HepG2 (cell line): Measurements from ENCODE around the gene CXXC5. TPM values are rescaled to one million over a fixed set of nuclear protein-coding genes. Genes with fewer than 3 reads are reported as not detected.

Experiments
- ATAC-seq: fragments of 200-7000 bp; cut with Tn5 transposase; 3 replicates; pipeline ENCODE4 v1.9.1; 2020; ENCODE audit warnings: mild to moderate bottlenecking, moderate library complexity
- BruUV-seq: library from RNA; stranded (reverse); fragments of 400-500 nt; replicated peaks from 2 replicates; lab custom pipeline; 2021; lab: Mats Ljungman, UMichigan
- CTCF ChIA-PET: fragments of 300-600 bp; formaldehyde crosslinking; extraction: SDS; loops from one replicate; lab custom pipeline; 2021; ENCODE audit warnings: low total read pairs, inconsistent platforms, low intra/inter-chr PET ratio; lab: Yijun Ruan, JAX
- POLR2A ChIA-PET: fragments of 350-600 bp; sonication (Branson Sonifier 250); formaldehyde crosslinking; loops from one replicate; lab custom pipeline; 2020; ENCODE audit warnings: antibody characterized with exemption, inconsistent platforms; lab: Yijun Ruan, JAX
- DNase-seq: peaks from one replicate; pipeline ENCODE4 v3.0.0-alpha.2; 2015; ENCODE audit warnings: low spot score
- FAIRE-seq: peaks from 3 replicates; lab custom pipeline; 2011; peaks lifted over from hg19 to GRCh38; lab: Jason Lieb, UNC
- H2AFZ ChIP-seq: one replicate; pipeline ENCODE4 v1.6.1; 2011; ENCODE audit warnings: low read length, inconsistent platforms
- H3K27ac ChIP-seq: fragments of 300-600 bp; 3 replicates; pipeline ENCODE4 v1.8.0; 2011; ENCODE audit warnings: mixed run types, mild to moderate bottlenecking, mixed read lengths, low read length, inconsistent platforms; ENCODE audit not compliant: insufficient read depth; ENCODE audit errors: extremely low read length
- H3K27me3 ChIP-seq, 2 experiments: fragments of 200-600 bp in 1 of 2; 2 replicates in 1 of 2; 3 replicates in 1 of 2; pipeline versions ENCODE4 v1.6.0 to v1.8.0; 2011; ENCODE audit warnings: low read length in 2 of 2, mild to moderate bottlenecking in 2 of 2, moderate library complexity in 2 of 2, inconsistent platforms in 1 of 2; ENCODE audit not compliant: insufficient read depth in 2 of 2, control insufficient read depth in 1 of 2
- H3K36me3 ChIP-seq, 2 experiments: fragments of 200-600 bp in 1 of 2; replicated peaks in 1 of 2; 2 replicates in 1 of 2; 3 replicates in 1 of 2; pipeline versions ENCODE4 v1.5.1 to v1.8.0; 2011; ENCODE audit warnings: low read length in 2 of 2, inconsistent platforms in 1 of 2; ENCODE audit not compliant: insufficient read depth in 2 of 2, control insufficient read depth in 1 of 2
- H3K4me1 ChIP-seq: 2 replicates; pipeline ENCODE4 v1.5.1; 2012; ENCODE audit warnings: low read length, inconsistent platforms; ENCODE audit not compliant: insufficient read depth
- H3K4me2 ChIP-seq: 2 replicates; pipeline ENCODE4 v1.6.0; 2011; ENCODE audit warnings: low read depth, low read length, inconsistent platforms
- H3K4me3 ChIP-seq, 3 experiments: fragments of 200-600 bp in 1 of 3; sonication (generic), shearing (Covaris generic) in 1 of 3; replicated peaks in 1 of 3; 2 replicates each; pipeline ENCODE4 v1.5.1; 2011 to 2016; ENCODE audit warnings: low read length in 3 of 3, inconsistent platforms in 2 of 3, low read depth in 2 of 3, mild to moderate bottlenecking in 2 of 3, control low read depth in 1 of 3, mixed read lengths in 1 of 3; ENCODE audit not compliant: insufficient read depth in 1 of 3
- H3K79me2 ChIP-seq: one replicate; pipeline ENCODE4 v1.6.1; 2011; ENCODE audit warnings: low read length, inconsistent platforms; ENCODE audit not compliant: insufficient read depth
- H3K9ac ChIP-seq: 2 replicates; pipeline ENCODE4 v1.6.0; 2011; ENCODE audit warnings: mild to moderate bottlenecking, low read depth, low read length, inconsistent platforms; ENCODE audit not compliant: insufficient read depth
- H3K9me3 ChIP-seq: 2 replicates; pipeline ENCODE4 v1.5.1; 2012; ENCODE audit warnings: mild to moderate bottlenecking, low read length
- H4K20me1 ChIP-seq: 2 replicates; pipeline ENCODE4 v1.6.0; 2011; ENCODE audit warnings: inconsistent platforms, mild to moderate bottlenecking, low read length, moderate library complexity; ENCODE audit not compliant: insufficient read depth
- CCDC6 ChIP-seq: sonication (generic); formaldehyde crosslinking; IDR thresholded peaks from 2 replicates; pipeline ENCODE4 v1.8.1; 2022; ENCODE audit warnings: mild to moderate bottlenecking, missing genetic modification reagents, moderate library complexity
- FOXP4 ChIP-seq: sonication (generic); formaldehyde crosslinking; IDR thresholded peaks from 2 replicates; pipeline ENCODE4 v1.4.0; 2020; ENCODE audit warnings: missing genetic modification reagents
- GATA4 ChIP-seq: sonication (generic); IDR thresholded peaks from 2 replicates; pipeline ENCODE4 v1.6.1; 2016; ENCODE audit warnings: antibody characterized with exemption, low read depth, borderline replicate concordance
- GTF2F1 ChIP-seq: fragments of 150-350 bp; IDR thresholded peaks from 2 replicates; pipeline ENCODE4 v1.6.1; 2014; ENCODE audit warnings: low read length
- GZF1 ChIP-seq: sonication (generic); formaldehyde crosslinking; IDR thresholded peaks from 2 replicates; pipeline ENCODE4 v1.5.1; 2020; ENCODE audit warnings: mild to moderate bottlenecking, missing genetic modification reagents
- HNRNPUL1 ChIP-seq: fragments of 200-400 bp; formaldehyde crosslinking; IDR thresholded peaks from 2 replicates; pipeline ENCODE4 v1.6.1; 2017; ENCODE audit warnings: low read depth, mild to moderate bottlenecking, low read length, moderate library complexity
- IRX3 ChIP-seq: sonication (generic); formaldehyde crosslinking; IDR thresholded peaks from 2 replicates; pipeline ENCODE4 v1.8.1; 2023; ENCODE audit warnings: mild to moderate bottlenecking, low read depth, missing genetic modification reagents, borderline replicate concordance
- MATR3 ChIP-seq: sonication (generic); formaldehyde crosslinking; IDR thresholded peaks from 2 replicates; pipeline ENCODE4 v1.4.0; 2020; ENCODE audit warnings: missing genetic modification reagents
- NCOA1 ChIP-seq: sonication (generic); formaldehyde crosslinking; IDR thresholded peaks from 2 replicates; pipeline ENCODE4 v1.9.0; 2021; ENCODE audit warnings: missing genetic modification reagents
- NFIB ChIP-seq: sonication (generic); formaldehyde crosslinking; IDR thresholded peaks from 2 replicates; pipeline ENCODE4 v1.9.0; 2021; ENCODE audit warnings: missing genetic modification reagents, mild to moderate bottlenecking, borderline replicate concordance
- NR0B2 ChIP-seq: sonication (generic); formaldehyde crosslinking; IDR thresholded peaks from 2 replicates; pipeline ENCODE4 v1.4.0; 2020; ENCODE audit warnings: mild to moderate bottlenecking, missing genetic modification reagents
- PHF8 ChIP-seq: sonication (generic); formaldehyde crosslinking; IDR thresholded peaks from 2 replicates; pipeline ENCODE4 v1.5.0; 2020; ENCODE audit warnings: missing genetic modification reagents
- PLRG1 ChIP-seq: fragments of 450-650 bp; conservative IDR thresholded peaks from 2 replicates; pipeline ENCODE4 v1.6.1; 2016
- SMAD3 ChIP-seq: sonication (generic); formaldehyde crosslinking; IDR thresholded peaks from 2 replicates; pipeline ENCODE4 v1.4.0; 2020; ENCODE audit warnings: missing genetic modification reagents
- XBP1 ChIP-seq: sonication (generic); formaldehyde crosslinking; IDR thresholded peaks from 2 replicates; pipeline ENCODE4 v1.5.0; 2020; ENCODE audit warnings: missing genetic modification reagents
- ZNF124 ChIP-seq: sonication (generic); formaldehyde crosslinking; IDR thresholded peaks from 2 replicates; pipeline ENCODE4 v1.4.0; 2020; ENCODE audit warnings: missing genetic modification reagents
- ZNF251 ChIP-seq: sonication (generic); formaldehyde crosslinking; IDR thresholded peaks from 2 replicates; pipeline ENCODE4 v1.9.0; 2021; ENCODE audit warnings: mild to moderate bottlenecking, missing genetic modification reagents
- ZNF317 ChIP-seq: sonication (generic); formaldehyde crosslinking; IDR thresholded peaks from 2 replicates; pipeline ENCODE4 v1.5.0; 2020; ENCODE audit warnings: mild to moderate bottlenecking, missing genetic modification reagents
- ZNF704 ChIP-seq: sonication (generic); formaldehyde crosslinking; IDR thresholded peaks from 2 replicates; pipeline ENCODE4 v1.8.1; 2023; ENCODE audit warnings: mild to moderate bottlenecking, inconsistent platforms, moderate library complexity, missing genetic modification reagents, borderline replicate concordance
- ZNF720 ChIP-seq: sonication (generic); formaldehyde crosslinking; IDR thresholded peaks from 2 replicates; pipeline ENCODE4 v1.4.0; 2020; ENCODE audit warnings: missing genetic modification reagents
- ZSCAN20 ChIP-seq: sonication (generic); formaldehyde crosslinking; IDR thresholded peaks from 2 replicates; pipeline ENCODE4 v1.4.0; 2020; ENCODE audit warnings: missing genetic modification reagents, mild to moderate bottlenecking, borderline replicate concordance
- WGBS: methylation state at CpG from one replicate; pipeline ENCODE4 v1.1.6; 2017; ENCODE audit warnings: low lambda C conversion rate; 5-methylcytosine and 5-hydroxymethylcytosine counted together
- in situ Hi-C: cut with HindIII; loops from 2 replicates; pipeline ENCODE4 v1.10.0; 2017; ENCODE audit warnings: low pct_unique_long_range_greater_than_20kb; ENCODE audit not compliant: extremely low pct_ligation_motif_present
- intact Hi-C: fragments of 100-400 bp; cut with micrococcal nuclease; formaldehyde crosslinking; loops from one replicate; pipeline ENCODE4 v1.10.0; 2022; ENCODE audit not compliant: unreplicated experiment
- polyA plus RNA-seq, 8 experiments: library from polyadenylated mRNA; depleted of rRNA in 3 of 8; stranded (reverse) in 7 of 8; unstranded in 1 of 8; fragments of >200 nt; fragmentation: Illumina TruSeq in 4 of 8; extraction: Trizol in 4 of 8; gene quantifications; 2 replicates each; pipeline versions ENCODE4 v1.2.1 to v1.2.3, GENCODE V29; 2011 to 2016; ENCODE audit warnings: low read depth in 4 of 8, missing spikeins in 1 of 8, mixed read lengths in 1 of 8; ENCODE audit not compliant: insufficient read depth in 1 of 8
- total RNA-seq, 5 experiments: library from RNA; depleted of rRNA; stranded (reverse); fragments of >200 nt; fragmentation: Illumina TruSeq; extraction: Trizol; gene quantifications; 2 replicates each; pipeline ENCODE4 v1.2.3, GENCODE V29; 2016; ENCODE audit warnings: low read depth in 1 of 5

The CXXC5 gene
- total and polyA plus RNA-seq, 2 of the 13 experiments (the other 11 are each of a cell fraction or from before 2014, with no cell fraction given), result 32.3 to 33.0 TPM

GRCh38 chr5:139647506-139648204 is 494 bp upstream of the CXXC5 start:
- TSS peak; percentile 46 for BruUV-seq
- Histone ChIP-seq H3K27ac (no peak overlapping the region), H3K9ac (peak overlapping the region; percentile 79), H3K36me3 (no peaks in the 10 kb centered on the region), H3K4me2 (peak overlapping the region; percentile 87), H3K4me1 (peaks cover 67% of the 10 kb centered on the region), H3K4me3 (peak overlapping the region; percentile 74 to 95 (median 91)), H3K79me2 (peaks cover 36% of the 10 kb centered on the region), H3K9me3 (no peaks in the 10 kb centered on the region), H2AFZ (no peak overlapping the region), H3K27me3 (no peaks in the 10 kb centered on the region; a peak in 1 of 5 replicates), H4K20me1 (peaks cover 18% of the 10 kb centered on the region)
- ATAC-seq (no peak), FAIRE-seq (no peak), DNase-seq (no peak)
- WGBS, result 3% methylated on average over 39 of the region's 46 CpGs
- in situ Hi-C loops (loop anchor here (5.0 to 25.0 kb wide), 2 partner anchors 115 to 315 kb away; no protein-coding TSS in a partner anchor), intact Hi-C loops (loop anchor here (1.0 kb wide), 1 partner anchor 10 kb away; no protein-coding TSS in a partner anchor)
- CTCF ChIA-PET, result no interaction called here
- POLR2A ChIA-PET, result interaction anchor here (0.6 to 3.6 kb wide), 16 partner anchors 10 to 282 kb away, joined by 3 to 95 read pairs (median 5); no protein-coding TSS in a partner anchor
- TF ChIP-seq PHF8 (CRISPR knock-in tag) (peak; percentile 5; the same call in 1 of the 2 replicates), ZNF251 (CRISPR knock-in tag) (no peak), NCOA1 (no peak), ZNF720 (CRISPR knock-in tag) (no peak), NR0B2 (CRISPR knock-in tag) (no peak), GZF1 (CRISPR knock-in tag) (no peak), CCDC6 (CRISPR knock-in tag) (no peak), ZNF317 (no peak), NFIB (CRISPR knock-in tag) (no peak), GTF2F1 (no peak), XBP1 (CRISPR knock-in tag) (no peak), GATA4 (no peak), ZNF704 (CRISPR knock-in tag) (no peak), ZSCAN20 (CRISPR knock-in tag) (0 out of 2 replicates have a peak, but pooled peaks have one; percentile 15), SMAD3 (CRISPR knock-in tag) (no peak), ZNF124 (CRISPR knock-in tag) (0 out of 2 replicates have a peak, but pooled peaks have one; percentile 13), PLRG1 (no peak), FOXP4 (no peak), MATR3 (CRISPR knock-in tag) (no peak), HNRNPUL1 (no peak), IRX3 (CRISPR knock-in tag) (no peak)
